Activated CD4-positive, alpha-beta T cell treated with anti-CD3 and anti-CD28 coated beads for 48 hours (primary cell): ENCODE measurements around the gene KRT3.
"Not testable (repeated sequence)": the region's sequence is repeated elsewhere in the genome, so short reads cannot be mapped to it uniquely, and the experiment has no call there.

Experiments used
- DNase-seq: peaks from one replicate; pipeline ENCODE4 v3.0.0-alpha.2; 2020

The KRT3 gene

GRCh38 chr12:52796839-52797528, 1.1 kb upstream of the KRT3 start:
- no peak for DNase-seq

- DNase-seq, result no peak
These were observed 495 bp upstream of the KRT3 start for GRCh38 chr12:52796429-52796794.

DNA sequence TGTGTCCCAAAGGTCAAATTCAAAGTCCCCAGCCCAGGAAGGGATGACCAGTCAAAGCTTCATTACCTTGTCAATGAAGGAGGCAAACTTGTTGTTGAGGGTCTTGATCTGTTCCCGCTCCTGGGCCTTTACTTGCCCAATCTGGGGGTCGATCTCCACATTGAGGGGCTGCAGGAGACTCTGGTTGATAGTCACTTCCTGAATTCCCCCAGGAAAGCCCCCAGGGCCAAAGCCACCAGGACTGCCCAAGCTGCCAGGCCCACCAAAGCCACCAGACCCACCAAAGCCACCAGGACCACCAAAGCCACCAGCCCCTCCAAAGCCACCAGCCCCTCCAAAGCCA, 614 bp downstream of the KRT3 start:
- not testable (repeated sequence) for DNase-seq

DNA sequence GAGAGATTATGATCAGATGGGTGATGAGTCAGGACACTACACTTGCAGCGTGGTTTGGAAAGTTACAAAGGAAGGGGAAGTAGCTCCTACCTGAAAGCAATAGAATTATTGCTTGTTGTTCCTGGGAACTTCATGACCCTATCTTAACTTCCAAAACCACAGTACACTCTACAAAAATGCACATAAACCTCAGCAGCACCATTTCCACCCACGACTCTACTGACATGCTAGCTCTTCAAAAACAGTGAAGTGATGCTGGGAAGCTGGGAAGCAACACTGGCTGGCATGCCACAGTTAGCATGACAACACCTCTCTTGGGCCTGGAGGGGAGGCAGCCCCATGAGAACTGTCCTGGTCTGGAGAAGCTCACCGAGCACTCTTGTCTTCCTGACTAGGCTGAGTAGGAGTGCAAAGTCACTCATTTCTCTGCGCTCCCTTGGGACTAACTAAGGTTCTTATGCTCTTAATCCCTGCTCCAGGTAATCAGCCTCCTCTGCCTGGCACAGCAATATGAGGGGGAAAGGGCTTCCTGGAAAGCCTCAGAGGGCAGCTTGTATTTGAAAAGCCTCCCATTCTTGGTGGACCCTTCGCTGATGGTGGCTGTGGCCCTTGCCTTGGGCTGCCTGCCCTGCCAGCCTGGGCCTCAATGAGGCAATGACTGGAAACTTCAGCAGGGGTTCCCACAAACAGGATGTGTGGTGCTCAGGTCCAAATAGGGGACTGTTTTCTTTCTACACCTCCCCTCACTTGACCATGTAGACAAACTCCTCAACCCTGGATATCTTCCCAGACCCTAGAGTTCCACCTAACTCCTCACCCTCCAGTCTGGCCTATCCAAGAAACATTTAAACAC, 1.2 kb downstream of the KRT3 start:
- DNase-seq, result no peak

- no peak for DNase-seq
These were observed 3.5 kb downstream of the KRT3 start for GRCh38 chr12:52792185-52793029.

- no peak for DNase-seq
These were observed 4.4 kb downstream of the KRT3 start for GRCh38 chr12:52791271-52792184.

DNA sequence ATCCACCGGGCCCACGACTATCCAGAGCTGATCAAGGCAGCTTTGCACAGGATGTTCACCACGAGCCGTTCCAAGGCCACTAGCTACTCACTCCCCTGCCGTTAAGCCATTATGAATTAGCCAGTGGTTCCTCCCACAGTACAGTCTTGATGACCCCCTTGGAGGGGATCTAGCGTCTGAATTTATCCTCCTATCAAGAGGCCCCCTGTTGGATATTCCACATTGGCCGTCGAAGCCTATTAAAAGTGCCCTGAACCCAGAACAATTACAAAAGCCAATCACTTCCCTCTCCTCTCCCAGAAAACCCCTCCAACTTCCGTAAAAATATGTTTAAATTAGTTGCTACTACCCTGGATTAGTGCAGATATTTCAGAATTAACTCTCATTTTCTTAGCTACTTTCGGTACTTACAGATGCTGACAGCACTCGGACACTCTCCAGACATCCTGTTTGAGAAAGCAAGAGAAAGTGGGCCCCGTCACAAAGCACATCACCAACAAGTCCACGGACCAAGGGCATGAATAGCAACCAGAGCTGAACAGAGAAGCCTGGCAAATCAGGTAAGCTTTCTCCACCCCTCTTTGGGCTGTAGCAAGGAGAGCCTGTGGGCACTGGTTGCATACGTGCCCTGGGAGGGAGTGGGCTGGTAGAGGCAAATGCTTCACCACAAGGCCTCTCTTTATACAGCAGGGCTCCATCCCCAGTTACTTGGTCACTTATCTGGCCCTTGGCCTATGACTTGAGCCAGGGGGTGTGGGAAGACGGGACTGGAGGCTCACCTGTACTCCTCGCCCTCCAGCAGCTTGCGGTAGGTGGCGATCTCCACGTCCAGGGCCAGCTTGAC, 5.3 kb downstream of the KRT3 start:
- DNase-seq, result no peak

GRCh38 chr12:52789637-52790426, 6.1 kb downstream of the KRT3 start:
- peak; percentile 9 for DNase-seq

- DNase-seq, result no peak
These were observed 6.9 kb downstream of the KRT3 start for GRCh38 chr12:52788876-52789636.

GRCh38 chr12:52788192-52788875, 7.6 kb downstream of the KRT3 start:
- DNase-seq, result no peak

GRCh38 chr12:52787324-52788191, 8.4 kb downstream of the KRT3 start:
- no peak for DNase-seq

DNA sequence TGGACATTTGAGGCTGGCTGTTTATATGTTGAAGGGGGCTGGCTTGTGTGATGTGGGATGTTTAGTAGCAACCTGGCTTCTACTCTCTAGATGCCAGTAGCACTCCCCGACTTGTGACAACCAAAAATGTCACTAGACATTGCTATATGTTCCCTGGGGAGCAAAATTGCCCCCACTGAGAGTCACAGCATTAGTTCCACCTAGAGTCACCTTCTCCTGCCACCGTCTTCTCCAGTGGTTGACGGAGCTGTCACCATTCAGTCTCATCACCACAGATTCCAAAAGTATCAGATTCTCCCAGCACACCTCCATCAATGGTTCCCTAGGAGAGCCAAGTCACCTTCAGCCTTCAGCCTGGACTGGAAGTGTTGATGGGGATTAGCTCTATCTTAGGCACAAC, 11.0 kb downstream of the KRT3 start:
- no peak for DNase-seq

- DNase-seq, result no peak
These were observed 12.2 kb downstream of the KRT3 start for GRCh38 chr12:52783563-52784316.

- DNase-seq, result no peak
These were observed 13.4 kb downstream of the KRT3 start for GRCh38 chr12:52782502-52782901.

GRCh38 chr12:52781399-52782082, 14.4 kb downstream of the KRT3 start:
- no peak for DNase-seq

GRCh38 chr12:52779914-52780313, 16.0 kb downstream of the KRT3 start:
- no peak for DNase-seq

DNA sequence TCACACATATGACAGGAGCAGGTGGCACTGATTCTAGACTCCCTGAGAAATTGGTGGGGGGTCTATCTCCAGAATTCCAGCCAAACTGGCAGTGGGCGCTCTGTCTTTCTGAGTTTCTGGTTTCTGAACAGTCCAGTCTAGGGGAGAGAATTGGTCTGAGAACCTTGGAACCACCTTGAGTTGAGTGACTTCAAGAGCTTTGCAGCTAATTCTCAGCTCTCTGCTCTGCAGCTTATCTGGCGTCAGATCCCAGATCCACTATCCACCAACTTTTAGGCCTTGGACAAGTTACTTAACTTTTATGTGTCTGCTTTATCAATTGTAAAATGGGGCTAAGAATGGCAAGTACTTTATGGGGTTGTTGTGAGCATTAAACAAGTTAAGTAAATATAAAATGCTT, 17.1 kb downstream of the KRT3 start:
- no peak for DNase-seq
